ENCODE measurements around the gene EFCAB3.
"Not testable (repeated sequence)": the region's sequence is repeated elsewhere in the genome, so short reads cannot be mapped to it uniquely, and the experiment has no call there.

- TF ChIP-seq USF2 (CRISPR knock-in tag; IDR thresholded peaks at IDR 0.05); AR (CRISPR knock-in tag; IDR thresholded peaks at IDR 0.05); E2F1 (CRISPR knock-in tag; IDR thresholded peaks at IDR 0.05); CTCF (IDR thresholded peaks at IDR 0.05); E2F4 (CRISPR knock-in tag; IDR thresholded peaks at IDR 0.05; ENCODE audit: borderline replicate concordance, low read depth); ZNF138 (CRISPR knock-in tag; conservative IDR thresholded peaks at IDR 0.05); KAT7 (CRISPR knock-in tag; IDR thresholded peaks at IDR 0.05; ENCODE audit: borderline replicate concordance); NFE2L1 (CRISPR knock-in tag; IDR thresholded peaks at IDR 0.05); CREM (CRISPR knock-in tag; IDR thresholded peaks at IDR 0.05); TEAD4 (CRISPR knock-in tag; IDR thresholded peaks at IDR 0.05); ZNF121 (CRISPR knock-in tag; IDR thresholded peaks at IDR 0.05); NR3C1 (CRISPR knock-in tag; conservative IDR thresholded peaks at IDR 0.05; ENCODE audit: low read depth): not testable (repeated sequence)
Measured at GRCh38 chr17:62458483-62458882, 78.1 kb downstream of the EFCAB3 start.
